Measurements from ENCODE around the gene PLCB3.

Gene PLCB3

DNA sequence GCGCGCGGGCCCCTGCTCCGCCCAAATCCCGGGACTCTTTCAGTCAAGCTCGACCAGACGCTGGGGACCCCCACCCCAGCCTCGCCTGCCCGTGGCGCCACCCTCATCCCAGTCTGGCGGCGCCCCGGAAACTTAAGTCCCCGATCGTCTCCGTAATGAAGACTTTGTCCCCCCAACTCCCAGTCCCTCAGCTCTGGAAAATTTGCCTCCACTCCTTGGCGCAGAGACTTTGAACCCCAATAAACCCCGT lies 348 bp downstream of the PLCB3 start:
- no peak for DNase-seq

DNA sequence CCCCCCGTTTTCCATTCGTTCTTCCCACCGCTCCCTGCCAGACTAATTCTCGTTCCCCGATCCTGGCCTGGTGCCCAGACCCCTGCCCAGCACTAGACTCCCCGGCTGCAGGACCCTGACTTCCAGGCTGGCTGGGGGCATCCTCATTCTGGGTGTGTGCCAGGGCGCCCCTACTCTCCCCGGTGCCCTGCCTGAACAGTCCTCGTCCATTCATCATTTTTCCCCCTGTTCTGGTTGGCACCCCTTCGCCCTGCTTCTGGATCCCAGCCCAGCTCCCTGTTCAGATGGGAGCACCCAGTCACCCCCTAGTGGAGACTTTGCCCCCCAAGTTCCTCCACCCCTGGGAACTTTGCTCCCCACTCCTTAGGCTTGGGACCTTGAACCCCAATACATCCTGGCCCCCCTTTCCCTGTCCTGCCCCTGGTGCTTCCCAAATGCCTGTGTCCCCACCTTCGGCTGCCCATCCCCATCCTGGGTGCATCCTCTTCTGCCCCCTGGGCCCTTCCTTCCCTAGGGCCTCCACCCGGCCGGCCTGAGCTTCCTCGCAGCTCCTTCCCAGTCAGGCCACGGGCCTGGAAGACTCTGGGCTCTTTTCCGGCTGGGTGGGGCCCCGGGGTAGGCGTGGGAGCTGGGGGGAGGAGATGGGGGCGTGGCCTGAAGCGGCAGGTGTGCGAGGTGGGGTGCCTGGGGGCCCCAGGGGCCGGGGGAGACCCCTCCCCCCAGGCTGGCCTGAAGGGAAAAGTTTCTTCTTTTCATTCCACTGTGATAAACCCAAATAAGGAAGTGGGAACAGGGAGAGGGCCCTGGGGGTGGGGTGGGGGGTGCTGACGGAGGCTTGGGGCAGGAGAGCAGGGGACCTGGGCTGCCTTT lies 908 bp downstream of the PLCB3 start:
- DNase-seq = peak in 1 of 2 experiments; percentile 44

DNA sequence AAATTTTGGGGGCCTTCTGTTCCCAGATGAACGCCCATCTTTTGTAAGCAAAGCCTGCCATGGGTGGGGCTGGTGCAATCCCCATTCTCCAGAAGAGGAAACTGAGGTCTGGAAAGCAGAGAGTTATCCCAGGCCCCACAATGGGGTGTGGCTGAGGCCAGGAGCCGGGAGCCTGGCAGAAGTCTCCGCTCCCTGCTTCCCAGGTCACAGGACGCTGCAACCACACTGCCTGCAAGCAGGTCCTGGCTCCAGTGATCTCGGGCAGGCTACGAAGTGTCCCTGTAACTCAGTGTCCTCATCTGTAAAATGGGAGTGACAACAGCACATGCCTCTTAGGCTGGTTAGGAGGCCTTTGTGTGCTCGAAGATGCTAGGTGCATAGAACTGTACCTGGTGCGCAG lies 1.7 kb downstream of the PLCB3 start:
- no peak for DNase-seq

- no peak for DNase-seq
These were observed 2.2 kb downstream of the PLCB3 start for GRCh38 chr11:64253481-64253880.

GRCh38 chr11:64254326-64254725 lies 3.0 kb downstream of the PLCB3 start:
- DNase-seq = no peak

GRCh38 chr11:64255135-64256128 lies 4.1 kb downstream of the PLCB3 start:
- no peak for DNase-seq

DNA sequence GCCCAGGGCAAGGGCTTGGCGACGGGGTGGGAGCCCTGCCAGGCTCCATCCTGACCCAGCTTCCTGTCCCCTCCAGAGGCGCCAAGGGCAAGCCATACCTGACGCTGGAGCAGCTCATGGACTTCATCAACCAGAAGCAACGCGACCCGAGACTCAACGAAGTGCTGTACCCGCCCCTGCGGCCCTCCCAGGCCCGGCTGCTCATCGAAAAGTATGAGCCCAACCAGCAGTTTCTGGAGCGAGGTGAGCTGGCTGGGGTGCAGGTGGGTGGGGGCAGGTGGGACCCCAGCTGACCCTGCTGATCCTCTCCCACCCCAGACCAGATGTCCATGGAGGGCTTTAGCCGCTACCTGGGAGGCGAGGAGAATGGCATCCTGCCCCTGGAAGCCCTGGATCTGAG lies 5.0 kb downstream of the PLCB3 start:
- DNase-seq = no peak

GRCh38 chr11:64258356-64258755 lies 7.0 kb downstream of the PLCB3 start:
- no peak for DNase-seq

GRCh38 chr11:64258946-64259532 lies 7.7 kb downstream of the PLCB3 start:
- DNase-seq = no peak

DNA sequence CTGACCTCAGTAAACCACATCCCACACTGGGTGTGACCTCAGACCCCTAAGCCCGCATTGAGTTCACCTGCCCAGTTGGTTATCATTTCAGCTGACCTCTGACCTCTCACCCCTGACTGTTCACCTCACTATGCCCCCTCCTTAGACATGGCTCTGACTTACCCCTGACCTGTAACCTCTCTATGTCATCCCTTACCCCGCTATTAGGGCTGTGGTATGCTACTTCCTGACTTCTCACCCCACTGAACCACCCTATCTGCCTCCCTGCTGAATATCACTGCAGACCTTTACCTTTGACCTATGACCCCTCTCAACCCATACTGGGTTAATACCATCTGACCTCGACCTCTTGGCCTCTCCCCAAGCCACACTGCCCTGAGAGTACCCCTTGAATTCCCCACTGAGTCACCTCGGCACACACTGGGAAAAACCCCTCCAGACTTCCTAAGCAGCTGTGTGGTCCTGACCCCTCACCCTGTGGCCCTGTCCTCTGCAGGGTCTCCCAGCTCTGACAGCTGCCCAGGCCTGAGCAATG lies 8.3 kb downstream of the PLCB3 start:
- DNase-seq = no peak

DNA sequence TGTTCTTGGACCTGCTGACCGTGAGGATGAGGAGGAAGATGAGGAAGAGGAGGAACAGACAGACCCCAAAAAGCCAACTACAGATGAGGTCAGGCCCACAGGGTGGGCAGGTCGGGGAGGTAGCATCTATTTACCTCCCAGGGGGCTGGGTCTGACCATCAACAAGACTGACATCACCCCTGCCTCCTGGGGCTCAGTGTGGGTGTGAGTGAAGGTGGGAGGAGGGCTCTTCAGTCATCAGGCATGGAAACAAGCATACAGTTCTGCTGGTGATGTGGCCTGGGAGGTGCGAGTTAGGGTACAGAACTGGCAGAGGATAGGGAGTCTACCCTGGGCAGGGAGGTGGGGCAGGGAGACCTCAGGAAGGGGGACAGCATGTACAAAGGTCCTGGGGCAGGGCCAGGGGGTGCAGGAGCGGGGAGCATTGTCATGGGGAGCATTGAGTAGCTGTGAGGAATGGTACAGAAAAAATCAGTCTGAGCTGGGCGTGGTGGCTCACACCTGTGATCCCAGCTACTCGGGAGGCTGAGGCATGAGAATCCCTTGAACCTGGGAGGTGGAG lies 8.9 kb downstream of the PLCB3 start:
- DNase-seq = no peak

- no peak for DNase-seq
These were observed 10.3 kb downstream of the PLCB3 start for GRCh38 chr11:64261556-64262080.

GRCh38 chr11:64262271-64263002 lies 11.1 kb downstream of the PLCB3 start:
- DNase-seq = no peak

DNA sequence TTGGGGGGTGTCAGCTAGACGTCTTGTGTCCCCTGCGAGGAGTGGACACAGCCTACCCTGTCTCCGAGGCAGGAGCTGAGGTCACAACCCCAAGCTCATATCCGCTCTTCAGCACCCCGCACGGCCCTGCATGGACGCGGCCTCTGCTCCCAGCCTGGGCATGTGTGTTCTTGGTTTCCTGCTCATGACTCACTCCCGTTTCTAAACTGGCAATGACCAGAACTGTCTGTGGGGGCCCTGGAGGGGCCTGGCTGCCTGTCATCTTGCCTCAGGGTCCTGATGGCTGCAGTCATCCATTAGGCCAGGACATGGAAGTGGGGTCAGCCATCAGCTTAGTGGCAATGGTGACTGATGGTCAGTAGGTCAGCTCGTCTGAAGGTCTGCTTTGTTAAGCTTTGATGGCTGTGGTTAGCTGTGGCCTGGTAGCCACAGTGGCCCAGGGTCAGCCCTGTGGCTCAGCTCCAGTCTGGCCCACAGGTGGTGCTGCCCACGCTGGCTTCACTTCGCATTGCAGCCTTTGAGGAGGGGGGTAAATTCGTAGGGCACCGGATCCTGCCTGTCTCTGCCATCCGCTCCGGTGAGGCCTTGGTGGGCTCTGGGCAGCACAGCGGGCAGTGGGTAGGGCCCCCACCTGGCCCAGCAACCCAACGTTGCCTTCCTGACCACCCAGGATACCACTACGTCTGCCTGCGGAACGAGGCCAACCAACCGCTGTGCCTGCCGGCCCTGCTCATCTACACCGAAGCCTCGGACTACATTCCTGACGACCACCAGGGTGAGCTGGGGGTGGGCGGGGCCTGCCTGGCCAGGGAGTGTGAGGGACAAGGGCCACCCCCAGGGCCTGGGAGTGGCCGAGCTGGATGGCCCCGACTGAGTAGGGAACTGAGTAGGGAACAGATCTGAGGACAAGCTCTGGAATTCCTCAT lies 12.0 kb downstream of the PLCB3 start:
- DNase-seq = no peak

DNA sequence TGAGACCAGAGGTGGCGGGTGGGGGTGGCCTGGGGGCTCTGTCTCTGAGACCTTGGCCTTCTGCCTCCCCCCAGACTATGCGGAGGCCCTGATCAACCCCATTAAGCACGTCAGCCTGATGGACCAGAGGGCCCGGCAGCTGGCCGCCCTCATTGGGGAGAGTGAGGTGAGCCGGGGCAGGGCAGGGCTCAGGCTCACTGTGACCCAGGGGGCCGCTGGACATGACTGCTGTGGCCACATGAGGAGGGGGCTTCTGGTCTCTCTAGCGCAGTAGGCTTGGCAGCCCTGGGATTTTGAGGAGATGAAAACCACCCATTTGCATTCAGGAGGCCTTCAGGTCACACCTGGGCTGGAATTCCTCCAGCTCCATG lies 12.6 kb downstream of the PLCB3 start:
- no peak for DNase-seq

GRCh38 chr11:64264371-64264852 lies 13.1 kb downstream of the PLCB3 start:
- DNase-seq = no peak

- no peak for DNase-seq
These were observed 14.1 kb downstream of the PLCB3 start for GRCh38 chr11:64265176-64266160.

GRCh38 chr11:64266339-64266738 lies 15.0 kb downstream of the PLCB3 start:
- no peak for DNase-seq

- no peak for DNase-seq
These were observed 16.0 kb downstream of the PLCB3 start for GRCh38 chr11:64267207-64267945.
